HK-2 (cell line): ENCODE measurements around the gene ITPRIP.

Experiments
- DNase-seq: peaks from one replicate; pipeline ENCODE4 v3.0.0-alpha.2; 2018; ENCODE audit not compliant: unreplicated experiment

ITPRIP gene

GRCh38 chr10:104279550-104280259 lies 58.6 kb downstream of the ITPRIP start:
- DNase-seq: no peak

- no peak for DNase-seq
These were observed 60.5 kb downstream of the ITPRIP start for GRCh38 chr10:104277785-104278184.

- no peak for DNase-seq
These were observed 62.1 kb downstream of the ITPRIP start for GRCh38 chr10:104276192-104276591.

DNA sequence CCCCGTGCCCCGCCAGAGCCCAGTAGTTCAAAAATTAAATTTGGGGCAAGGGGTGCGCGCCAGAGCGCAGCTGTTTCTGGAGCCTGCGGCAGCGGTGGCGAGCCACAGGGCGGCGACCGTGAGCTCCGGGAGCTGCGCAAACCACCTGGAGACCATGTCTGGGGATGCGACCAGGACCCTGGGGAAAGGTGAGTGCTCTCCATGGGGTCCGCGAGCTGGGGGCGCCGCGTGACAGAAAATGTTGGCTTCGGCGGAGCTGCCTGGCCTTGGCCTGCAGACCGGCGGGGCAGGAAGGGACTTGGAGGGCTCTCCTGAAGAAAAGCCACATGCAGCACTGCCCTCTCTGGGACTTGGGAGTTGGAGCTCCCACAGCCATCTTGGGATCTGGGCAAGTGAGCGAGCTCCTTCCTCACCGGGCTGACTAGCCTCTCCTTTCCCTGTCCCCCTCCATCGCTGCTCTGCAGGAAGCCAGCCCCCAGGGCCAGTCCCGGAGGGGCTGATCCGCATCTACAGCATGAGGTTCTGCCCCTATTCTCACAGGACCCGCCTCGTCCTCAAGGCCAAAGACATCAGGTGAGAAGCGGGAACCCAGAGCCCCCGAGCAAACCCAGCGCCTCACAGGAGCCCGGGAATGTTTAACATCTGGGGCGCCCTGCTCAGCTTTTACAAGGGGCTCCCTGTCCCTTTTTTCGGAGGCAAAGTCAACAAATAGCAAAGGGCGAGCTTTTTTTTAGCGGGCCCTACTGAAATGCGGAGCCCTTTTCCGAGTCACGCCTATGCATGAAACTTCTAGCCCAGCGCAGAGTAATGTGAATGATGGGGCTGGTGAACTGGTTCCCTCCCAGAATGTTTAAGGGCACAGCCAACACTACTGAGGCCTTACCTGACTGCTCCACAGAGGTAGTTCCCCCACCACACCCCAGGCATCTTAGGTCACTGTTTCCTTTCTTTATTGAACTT lies 63.2 kb downstream of the ITPRIP start:
- peak; percentile 73 for DNase-seq

DNA sequence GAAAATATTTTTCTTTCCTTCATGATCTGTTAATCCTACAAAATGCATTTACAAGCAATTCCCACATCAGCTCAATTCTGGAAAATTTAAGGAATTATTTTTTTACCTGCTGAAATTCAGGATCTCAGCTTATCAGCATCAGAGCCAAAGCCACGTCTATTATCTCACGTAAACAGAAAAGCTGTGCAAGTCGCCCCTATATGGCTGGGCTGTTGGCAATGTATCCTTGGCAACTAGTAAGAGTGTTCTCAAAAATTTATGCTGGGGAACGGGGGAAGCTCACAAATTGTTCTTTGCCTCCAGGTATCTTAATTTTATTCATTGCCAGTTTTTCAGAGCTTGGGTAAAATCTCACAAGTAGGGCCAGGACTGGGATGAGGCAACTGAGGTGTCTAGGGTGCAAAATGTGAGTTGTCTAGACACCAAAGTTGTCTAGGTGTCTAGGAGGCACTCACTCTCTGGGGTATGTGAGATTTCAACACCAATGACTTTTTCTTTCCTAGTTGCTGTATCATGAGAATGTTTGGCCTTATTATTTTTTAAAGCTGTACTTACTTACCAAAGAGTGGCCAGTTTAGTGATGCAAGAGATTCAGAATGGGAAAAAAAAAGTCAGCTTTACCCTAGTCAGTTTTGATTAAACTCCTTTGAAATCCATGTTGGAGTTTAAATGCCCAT lies 64.2 kb downstream of the ITPRIP start:
- DNase-seq: no peak

GRCh38 chr10:104273286-104273685 lies 65.0 kb downstream of the ITPRIP start:
- no peak for DNase-seq

- peak; percentile 100 for DNase-seq
These were observed 69.3 kb downstream of the ITPRIP start, which contains the start of gene GSTO2 for GRCh38 chr10:104268713-104269645. TSS of gene GSTO2 (plus strand) at chr10:104269184. CDS start at chr10:104274916, 5,732 bp downstream.

DNA sequence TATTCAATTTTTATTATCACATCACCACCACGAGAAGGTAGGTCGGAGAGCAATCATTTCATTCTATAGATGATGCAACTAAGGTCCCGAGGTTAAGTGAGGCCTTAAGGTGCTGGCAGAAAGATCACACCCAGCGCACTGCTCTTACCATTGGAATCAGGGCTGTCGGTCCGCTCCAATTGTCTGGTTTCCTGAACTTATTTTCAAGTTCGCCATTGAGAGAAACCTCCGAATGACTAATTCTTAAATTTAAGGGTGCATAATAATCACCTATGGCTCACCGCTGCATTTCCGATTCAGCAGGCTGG lies 69.9 kb downstream of the ITPRIP start:
- DNase-seq: no peak

GRCh38 chr10:104267721-104268404 lies 70.4 kb downstream of the ITPRIP start:
- DNase-seq: no peak

DNA sequence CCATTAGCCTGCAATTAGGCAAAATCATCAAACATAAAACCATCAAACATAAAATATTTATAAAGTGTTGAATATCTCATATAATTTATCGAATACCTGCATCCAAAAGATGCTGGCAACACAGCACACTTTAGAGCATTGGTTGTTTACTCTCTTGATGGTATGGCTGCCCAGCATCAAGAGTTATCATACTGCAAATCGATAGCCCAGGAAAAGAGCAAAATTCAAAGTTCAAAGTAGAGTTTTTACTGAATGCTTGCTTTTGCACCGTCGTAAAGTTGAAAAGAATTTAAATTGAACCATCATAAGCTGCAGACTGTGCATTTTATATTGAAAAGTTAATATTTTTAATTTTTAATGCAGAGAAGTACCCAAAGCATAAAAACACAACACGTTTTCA lies 73.5 kb downstream of the ITPRIP start:
- no peak for DNase-seq

GRCh38 chr10:104262055-104262454 lies 76.2 kb downstream of the ITPRIP start:
- DNase-seq: no peak

GRCh38 chr10:104260775-104261115 lies 77.5 kb downstream of the ITPRIP start:
- no peak for DNase-seq

DNA sequence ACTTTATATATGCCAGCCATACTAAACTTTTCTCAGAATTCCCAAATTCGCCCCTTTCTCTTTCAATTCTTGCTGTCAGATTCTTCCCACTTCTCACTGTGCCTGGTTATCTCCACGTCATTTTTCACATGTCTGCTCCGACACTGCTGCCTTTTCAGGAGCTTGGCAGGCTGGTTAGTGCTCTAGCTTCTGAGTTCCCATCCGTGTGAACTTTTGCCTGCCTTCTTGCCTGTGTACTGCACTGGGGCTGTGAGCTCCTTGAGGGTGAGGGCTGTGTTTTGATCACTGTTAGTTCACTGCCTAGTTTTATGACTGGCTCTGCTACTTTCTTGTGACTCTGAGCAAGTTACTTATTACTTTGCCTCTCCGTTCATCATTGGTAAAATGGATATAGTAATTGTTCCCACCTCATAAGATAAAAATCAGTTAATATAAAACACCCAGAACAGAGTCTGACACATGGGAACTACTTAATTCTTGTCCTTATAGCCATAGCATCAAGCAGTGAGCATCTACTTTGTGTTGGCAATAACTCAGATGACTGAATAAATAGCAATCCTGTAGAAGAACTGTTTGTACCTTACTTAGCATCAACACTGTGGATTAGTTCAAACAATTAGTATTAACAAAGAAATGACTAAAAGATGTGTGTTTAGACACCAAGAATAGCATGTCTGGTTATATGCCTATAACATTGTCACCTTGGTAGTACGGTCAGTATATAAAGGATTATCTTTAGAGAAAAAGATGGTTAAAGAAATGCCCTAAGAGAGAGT lies 78.1 kb downstream of the ITPRIP start:
- DNase-seq: no peak
